GM11168 (cell line): ENCODE measurements around the gene PRRX1.

ENCODE experiments used
- in situ Hi-C: fragments of 300-500 bp; cut with MboI; formaldehyde crosslinking; loops from one replicate; pipeline ENCODE4 v1.12.0; 2022; ENCODE audit warnings: low sequenced_read_pairs; ENCODE audit not compliant: unreplicated experiment

The PRRX1 gene

DNA sequence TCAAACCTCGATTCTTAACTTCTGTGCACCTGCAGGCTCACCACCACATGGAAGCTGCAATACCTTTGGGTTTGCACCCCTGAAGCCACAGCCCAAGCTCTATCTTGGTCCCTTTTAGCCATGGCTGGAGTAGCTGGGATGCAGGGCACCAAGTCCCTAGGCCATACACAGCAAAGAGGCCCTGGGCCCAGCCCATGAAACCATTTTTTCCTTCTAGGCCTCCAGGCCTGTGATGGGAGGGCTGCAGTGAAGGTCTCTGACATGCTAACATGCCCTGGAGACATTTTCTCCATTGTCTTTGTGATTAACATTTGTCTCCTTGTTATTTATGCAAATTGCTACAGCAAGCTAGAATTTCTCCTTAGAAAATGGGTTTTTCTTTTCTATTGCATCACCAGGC, 79.2 kb downstream of the PRRX1 start:
- in situ Hi-C loops = no loop called here

DNA sequence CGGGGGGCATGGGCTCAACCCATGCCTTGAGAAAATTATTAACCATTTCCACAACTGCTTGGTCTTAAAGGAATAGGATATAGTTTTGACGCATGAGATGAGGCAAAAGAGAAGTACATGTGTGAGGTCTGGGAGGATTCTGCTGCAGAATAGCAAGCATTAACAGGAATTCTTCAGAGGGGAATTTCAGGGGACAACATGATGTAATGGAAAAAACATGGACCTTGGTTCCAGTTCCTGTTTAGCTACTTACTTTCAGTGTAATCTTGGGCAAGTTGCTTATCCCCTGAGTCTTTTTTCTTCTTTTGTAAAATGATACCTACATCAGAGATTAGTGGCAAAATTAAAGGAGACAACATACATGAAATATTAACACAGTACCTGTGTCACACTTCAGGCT, 85.6 kb downstream of the PRRX1 start:
- in situ Hi-C loops = no loop called here

DNA sequence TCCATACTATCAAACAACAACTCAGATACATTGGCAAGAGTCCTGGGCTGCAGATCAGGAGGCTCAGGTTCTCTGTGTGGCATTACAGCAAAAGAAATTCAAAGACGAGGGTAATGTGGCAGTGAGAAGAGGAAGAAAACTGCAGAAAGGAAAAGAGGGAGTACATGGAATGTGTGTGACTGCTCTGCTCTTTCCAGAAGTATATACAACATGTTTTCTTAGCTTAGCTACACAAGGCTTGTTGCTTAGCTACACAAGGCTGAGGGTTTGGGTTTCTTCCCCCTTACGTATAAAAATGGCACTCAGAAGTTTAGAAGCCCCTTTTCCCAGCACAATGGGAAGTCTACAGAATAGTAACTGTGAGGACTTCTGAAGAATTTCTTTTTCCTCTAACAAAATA, 86.0 kb downstream of the PRRX1 start:
- in situ Hi-C loops = no loop called here

DNA sequence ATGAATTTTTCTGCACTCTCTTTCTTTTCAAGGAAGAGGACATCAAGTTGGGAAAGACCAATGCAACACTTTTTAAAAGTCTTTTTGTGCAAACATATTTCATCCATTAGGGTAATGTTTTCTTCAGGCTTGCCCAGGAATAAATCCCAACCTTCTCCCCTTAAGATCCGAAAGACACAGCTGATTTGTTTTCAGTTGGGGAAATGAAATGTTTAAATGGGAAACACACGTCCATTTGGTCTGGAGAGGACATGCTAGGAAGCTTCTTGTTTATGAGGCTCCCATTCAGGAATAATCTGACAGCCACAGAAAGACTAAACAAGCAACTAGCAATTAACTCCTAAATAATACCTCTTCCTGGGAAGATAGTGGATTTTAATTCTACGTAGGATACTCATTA, 91.9 kb downstream of the PRRX1 start:
- in situ Hi-C loops = no loop called here

DNA sequence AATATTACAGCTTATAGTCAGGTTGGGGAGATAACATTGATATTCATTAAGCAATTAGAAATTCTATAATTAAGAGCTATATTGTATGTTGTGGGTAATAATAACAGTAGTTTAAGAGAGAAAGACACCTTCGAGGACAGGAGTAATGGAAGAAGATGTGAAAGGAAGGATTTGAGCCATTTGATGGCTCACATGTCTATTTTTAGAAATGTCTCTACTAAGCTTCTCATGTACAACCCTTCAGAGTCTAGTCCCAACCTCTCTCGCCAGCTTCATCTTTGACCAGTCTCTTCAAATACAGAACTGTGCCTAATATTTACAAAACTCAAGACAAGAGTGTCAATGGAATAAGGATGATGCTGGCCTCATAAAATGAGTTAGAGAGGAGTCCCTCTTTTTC, 95.1 kb downstream of the PRRX1 start:
- in situ Hi-C loops = no loop called here

DNA sequence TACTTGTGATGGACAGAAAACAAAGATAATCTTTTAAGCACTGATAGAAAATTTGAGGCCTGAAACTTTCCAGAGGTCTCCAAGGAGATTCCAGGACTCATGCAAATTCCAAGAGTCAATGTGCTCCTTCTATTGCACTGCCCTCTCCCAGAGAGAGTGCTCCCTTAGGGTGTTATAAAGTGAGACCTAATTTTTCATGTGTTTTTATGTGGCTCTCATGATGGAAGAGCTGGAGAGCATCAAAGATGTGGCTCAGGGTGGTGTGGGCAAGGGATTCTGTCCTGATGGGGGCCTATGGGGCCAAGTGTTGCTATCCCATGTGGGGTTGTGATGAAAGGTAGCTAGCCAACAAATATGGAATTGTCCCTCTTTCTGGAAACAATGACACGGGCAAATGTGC, 101.3 kb downstream of the PRRX1 start:
- in situ Hi-C loops = no loop called here

DNA sequence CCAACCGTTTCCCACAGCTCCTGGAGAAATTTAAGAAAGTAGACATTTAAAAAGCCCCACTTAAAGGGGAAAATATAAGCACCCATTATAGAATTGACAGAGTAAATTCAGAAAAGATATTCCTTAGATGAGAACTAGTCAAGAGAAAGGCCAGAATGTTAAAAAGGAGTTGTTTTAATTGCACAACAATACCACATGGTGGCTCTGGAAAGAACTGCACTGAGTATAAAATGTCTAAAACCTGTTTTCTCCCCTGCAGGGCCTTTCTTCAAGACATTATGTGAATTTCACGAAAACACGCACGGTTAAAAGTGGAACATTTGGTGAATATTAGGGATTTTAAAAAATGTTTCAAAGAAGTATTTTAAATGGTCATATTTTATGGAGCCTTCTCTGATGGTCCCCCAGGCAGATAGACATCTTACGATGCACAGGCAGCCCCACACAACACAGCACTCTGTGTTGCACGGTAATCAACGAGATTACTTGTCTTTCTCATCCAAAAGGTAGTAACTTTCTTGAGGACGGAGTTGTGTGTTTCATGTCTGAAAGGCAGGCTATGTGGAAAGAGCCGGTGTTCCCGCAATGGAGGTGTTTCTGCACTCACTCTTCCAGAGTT, 101.9 kb downstream of the PRRX1 start:
- in situ Hi-C loops = no loop called here

DNA sequence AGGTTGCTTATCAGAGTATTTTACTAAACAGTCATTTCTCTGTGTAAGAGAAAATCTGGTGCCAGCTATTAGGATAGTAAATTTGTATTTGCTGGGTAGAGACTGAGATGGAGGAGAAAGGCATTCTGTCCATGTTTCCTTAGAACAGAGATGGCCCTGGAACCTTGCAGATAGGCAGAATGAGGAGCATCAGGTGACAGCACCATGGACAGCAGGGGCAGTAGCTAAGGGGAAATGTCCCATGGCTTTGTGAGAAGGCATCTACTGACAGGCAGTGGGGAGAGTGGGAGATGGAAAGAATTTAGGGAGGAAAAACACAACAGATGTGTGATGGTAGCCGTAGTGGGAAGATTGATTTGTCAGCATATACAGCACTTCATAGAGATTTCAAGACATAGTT, 105.0 kb downstream of the PRRX1 start:
- in situ Hi-C loops = no loop called here

DNA sequence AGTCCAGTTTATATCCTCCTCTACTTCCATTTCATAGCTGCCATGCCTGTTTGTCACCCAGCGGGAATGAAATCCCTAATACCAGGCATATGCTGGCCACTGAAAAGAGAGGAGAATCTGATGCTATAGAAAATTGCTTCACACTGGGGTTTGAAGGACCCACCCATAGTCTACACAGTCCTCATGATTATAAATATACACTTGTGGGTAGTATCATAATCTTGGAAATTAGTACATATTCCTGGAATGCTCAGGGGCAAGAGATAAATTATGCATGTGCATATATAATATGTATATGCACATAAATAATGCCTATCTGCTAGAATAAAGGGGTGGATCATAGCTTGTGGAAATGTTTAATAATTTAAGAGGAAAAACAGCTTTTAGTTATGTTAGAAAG, 105.8 kb downstream of the PRRX1 start:
- in situ Hi-C loops = no loop called here

DNA sequence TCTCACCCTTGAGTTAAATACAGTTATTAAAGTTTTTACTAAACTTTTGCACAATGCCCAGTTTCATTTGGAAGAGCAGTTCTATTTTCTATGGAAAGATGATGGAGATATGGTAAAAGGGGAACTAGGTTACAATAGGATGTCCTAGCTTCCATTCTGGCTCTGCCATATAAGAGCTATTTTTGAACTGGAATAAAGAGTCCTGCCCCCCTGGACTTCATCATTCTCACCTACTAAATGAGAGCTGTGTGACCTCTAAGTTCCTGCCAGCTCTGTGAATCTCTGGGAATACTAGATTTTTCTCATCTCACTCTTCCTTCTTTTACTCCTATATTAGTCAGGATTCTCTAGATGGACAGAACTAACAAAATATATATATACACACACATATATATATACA, 106.3 kb downstream of the PRRX1 start:
- in situ Hi-C loops = no loop called here

DNA sequence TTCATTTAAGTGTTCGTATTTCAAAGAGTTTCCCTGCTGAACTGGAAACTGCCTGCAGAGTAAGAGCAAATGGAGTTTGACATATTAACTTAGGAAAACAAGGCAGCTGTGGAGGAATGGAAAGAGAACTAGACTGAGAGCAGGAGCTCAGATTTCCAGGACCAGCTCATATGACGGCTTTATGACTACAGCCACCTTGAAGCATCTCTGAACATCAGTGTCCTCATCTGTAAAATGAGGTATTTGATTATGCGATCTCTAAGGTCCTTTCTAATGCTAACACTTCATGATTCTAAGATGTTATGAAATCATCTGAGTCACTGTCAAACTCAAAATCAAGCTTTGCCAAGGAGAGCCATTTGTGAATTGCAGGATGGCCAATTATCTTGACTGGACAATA, 112.3 kb downstream of the PRRX1 start:
- in situ Hi-C loops = no loop called here

DNA sequence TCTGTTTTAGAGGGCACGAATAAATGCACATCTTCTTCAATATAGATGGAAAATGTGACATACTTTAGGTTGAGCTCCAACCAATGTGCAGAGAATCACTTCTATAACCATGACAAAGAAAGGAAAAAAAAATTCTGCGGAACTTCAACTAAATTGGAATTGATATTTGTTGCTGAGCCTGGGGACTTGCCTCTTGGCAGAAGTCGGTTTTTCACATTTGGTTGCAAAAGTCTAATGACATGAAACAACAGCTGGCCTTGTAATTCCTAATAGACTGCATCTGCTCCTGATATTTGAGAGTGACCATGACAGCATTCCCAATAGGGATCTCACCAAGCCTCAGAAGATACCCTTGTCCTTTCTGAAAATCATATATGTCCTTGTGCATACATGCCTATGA, 112.8 kb downstream of the PRRX1 start:
- in situ Hi-C loops = no loop called here
